HEK293T (cell line): ENCODE data around the gene RNF175.

ENCODE experiments used
- CTCF ChIA-PET: fragments of 350-600 bp; formaldehyde crosslinking; extraction: SDS; loops from one replicate; lab custom pipeline; 2021; ENCODE audit warnings: antibody characterized with exemption, inconsistent platforms; lab: Yijun Ruan, JAX
- POLR2A ChIA-PET: fragments of 350-600 bp; formaldehyde crosslinking; extraction: SDS; loops from one replicate; lab custom pipeline; 2020; ENCODE audit warnings: antibody characterized with exemption, inconsistent platforms; lab: Yijun Ruan, JAX
- DNase-seq: peaks from one replicate; pipeline ENCODE4 v3.0.0; 2012; ENCODE audit warnings: mixed read lengths; ENCODE audit errors: extremely low spot score
- ARNT ChIP-seq: fragments of 450-650 bp; IDR thresholded peaks from 2 replicates; pipeline ENCODE4 v1.6.1; 2017; ENCODE audit warnings: mild to moderate bottlenecking
- BHLHE40 ChIP-seq: fragments of 450-650 bp; IDR thresholded peaks from 2 replicates; pipeline ENCODE4 v1.6.1; 2016; ENCODE audit warnings: mild to moderate bottlenecking, moderate library complexity, borderline replicate concordance
- CTBP1 ChIP-seq: fragments of 450-650 bp; IDR thresholded peaks from 2 replicates; pipeline ENCODE4 v1.6.1; 2016; ENCODE audit warnings: borderline replicate concordance
- ELF4 ChIP-seq: fragments of 450-650 bp; IDR thresholded peaks from 2 replicates; pipeline ENCODE4 v1.6.1; 2017; ENCODE audit warnings: antibody characterized with exemption
- FOXA1 ChIP-seq: fragments of 450-650 bp; IDR thresholded peaks from 2 replicates; pipeline ENCODE4 v1.6.1; 2016; ENCODE audit warnings: mild to moderate bottlenecking
- FOXK2 ChIP-seq: fragments of 450-650 bp; IDR thresholded peaks from 2 replicates; pipeline ENCODE4 v1.6.1; 2016; ENCODE audit warnings: mild to moderate bottlenecking
- FOXM1 ChIP-seq: fragments of 450-650 bp; IDR thresholded peaks from 2 replicates; pipeline ENCODE4 v1.6.1; 2017; ENCODE audit warnings: mild to moderate bottlenecking, borderline replicate concordance
- HDGF ChIP-seq: fragments of 450-650 bp; IDR thresholded peaks from 2 replicates; pipeline ENCODE4 v1.6.1; 2017; ENCODE audit warnings: antibody characterized with exemption, borderline replicate concordance
- L3MBTL2 ChIP-seq: fragments of 450-650 bp; conservative IDR thresholded peaks from 2 replicates; pipeline ENCODE4 v1.6.1; 2016; ENCODE audit warnings: mild to moderate bottlenecking
- LEF1 ChIP-seq: fragments of 450-650 bp; IDR thresholded peaks from 2 replicates; pipeline ENCODE4 v1.6.1; 2017; ENCODE audit warnings: mild to moderate bottlenecking, borderline replicate concordance
- NFRKB ChIP-seq: fragments of 450-650 bp; IDR thresholded peaks from 2 replicates; pipeline ENCODE4 v1.6.1; 2016; ENCODE audit warnings: mild to moderate bottlenecking, moderate library complexity
- SP1 ChIP-seq: fragments of 450-650 bp; IDR thresholded peaks from 2 replicates; pipeline ENCODE4 v1.6.1; 2017
- SUZ12 ChIP-seq: fragments of 450-650 bp; IDR thresholded peaks from 2 replicates; pipeline ENCODE4 v1.6.1; 2016; ENCODE audit warnings: mild to moderate bottlenecking
- TARDBP ChIP-seq: fragments of 450-650 bp; IDR thresholded peaks from 2 replicates; pipeline ENCODE4 v1.6.1; 2016
- ZNF384 ChIP-seq: fragments of 450-650 bp; IDR thresholded peaks from 2 replicates; pipeline ENCODE4 v1.6.1; 2016
- TF ChIP-seq, protein P1 (sequence below): fragments of 450-650 bp; IDR thresholded peaks from 2 replicates; pipeline ENCODE4 v1.6.1; 2016

RNF175 gene

DNA sequence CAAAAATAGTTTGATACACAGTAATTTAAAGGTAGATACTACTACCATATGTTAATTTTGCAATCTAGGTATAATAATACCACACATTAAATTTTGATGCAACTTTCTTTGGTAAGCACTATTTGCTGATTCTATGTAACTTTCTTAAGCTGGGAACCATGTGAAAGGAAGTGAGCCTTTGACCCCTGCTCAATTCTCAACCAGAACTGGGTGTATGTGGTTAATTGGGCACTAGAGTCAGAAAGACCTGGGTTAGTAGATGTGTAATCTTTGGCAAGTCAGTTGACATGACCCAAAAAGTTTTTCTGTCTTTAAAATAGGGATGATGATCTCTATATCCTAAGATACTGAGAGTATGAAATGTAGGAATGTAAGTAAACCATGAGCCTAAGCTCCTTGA, 53.3 kb downstream of the RNF175 start:
- CTCF ChIA-PET, result no interaction called here
- POLR2A ChIA-PET, result no interaction called here
- TF ChIP-seq BHLHE40 (no peak), ELF4 (no peak), CTBP1 (no peak), FOXA1 (no peak), TARDBP (no peak), SP1 (no peak), NFRKB (no peak), L3MBTL2 (no peak), FOXK2 (no peak), ZNF384 (no peak), LEF1 (no peak), HDGF (no peak), ARNT (no peak), SUZ12 (no peak), FOXM1 (no peak)
- TF ChIP-seq, protein P1, sequence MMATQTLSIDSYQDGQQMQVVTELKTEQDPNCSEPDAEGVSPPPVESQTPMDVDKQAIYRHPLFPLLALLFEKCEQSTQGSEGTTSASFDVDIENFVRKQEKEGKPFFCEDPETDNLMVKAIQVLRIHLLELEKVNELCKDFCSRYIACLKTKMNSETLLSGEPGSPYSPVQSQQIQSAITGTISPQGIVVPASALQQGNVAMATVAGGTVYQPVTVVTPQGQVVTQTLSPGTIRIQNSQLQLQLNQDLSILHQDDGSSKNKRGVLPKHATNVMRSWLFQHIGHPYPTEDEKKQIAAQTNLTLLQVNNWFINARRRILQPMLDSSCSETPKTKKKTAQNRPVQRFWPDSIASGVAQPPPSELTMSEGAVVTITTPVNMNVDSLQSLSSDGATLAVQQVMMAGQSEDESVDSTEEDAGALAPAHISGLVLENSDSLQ, result no peak
- no peak for DNase-seq

DNA sequence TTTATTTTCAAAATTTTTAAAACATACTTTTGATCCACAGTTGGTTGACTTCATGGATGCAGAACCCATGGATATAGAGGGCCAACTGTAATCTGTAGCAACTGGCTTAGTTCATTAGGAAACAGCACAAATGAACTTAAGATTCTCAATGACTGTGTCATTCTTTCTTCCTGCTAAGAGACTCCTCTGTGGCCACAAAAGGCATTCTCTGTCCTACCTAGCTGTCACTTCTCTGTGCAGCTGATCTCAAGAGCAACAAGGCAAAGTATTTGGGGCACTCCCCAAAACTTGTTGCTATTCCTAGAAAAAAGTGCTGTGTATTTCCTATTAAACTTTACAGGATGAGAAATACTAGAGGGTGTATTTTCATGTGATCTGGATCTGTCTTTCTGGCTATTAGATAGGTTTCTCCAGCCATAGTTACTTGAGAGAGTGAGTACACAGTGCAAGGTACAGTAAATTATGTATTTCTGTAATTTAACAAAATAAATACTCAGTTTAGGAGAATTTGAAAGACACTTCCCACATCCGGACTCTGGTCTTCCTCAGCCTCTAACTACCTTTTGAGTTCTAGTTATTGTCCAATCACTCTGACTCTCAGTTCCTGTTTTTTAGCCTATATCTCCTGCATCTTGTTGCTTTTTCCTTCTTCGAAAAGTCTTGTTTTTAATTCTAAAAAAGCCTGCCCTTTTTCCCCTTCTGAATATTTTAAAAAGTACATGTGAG, 53.9 kb downstream of the RNF175 start:
- POLR2A ChIA-PET, result no interaction called here

DNA sequence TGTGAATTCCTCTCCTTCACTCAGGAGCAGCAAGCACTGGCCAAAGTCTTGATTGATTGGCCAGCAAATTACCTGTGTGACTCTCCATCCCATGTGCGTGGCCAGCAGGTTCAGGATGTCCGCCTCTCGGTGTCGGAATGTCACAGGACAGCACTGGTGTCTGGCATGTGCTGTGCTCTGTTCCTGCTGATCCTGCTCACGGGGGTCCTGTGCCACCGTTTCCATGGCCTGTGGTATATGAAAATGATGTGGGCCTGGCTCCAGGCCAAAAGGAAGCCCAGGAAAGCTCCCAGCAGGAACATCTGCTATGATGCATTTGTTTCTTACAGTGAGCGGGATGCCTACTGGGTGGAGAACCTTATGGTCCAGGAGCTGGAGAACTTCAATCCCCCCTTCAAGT, 55.3 kb downstream of the RNF175 start:
- POLR2A ChIA-PET, result no interaction called here
- DNase-seq, result no peak
- CTCF ChIA-PET, result no interaction called here

More for the DNA sequence above, 53.9 kb downstream of the RNF175 start:
- no peak for TF ChIP-seq FOXM1
- TF ChIP-seq LEF1, result no peak
- no peak for TF ChIP-seq FOXA1
- no peak for TF ChIP-seq TARDBP
- no peak for TF ChIP-seq ZNF384
- no peak for TF ChIP-seq ARNT
- no peak for TF ChIP-seq SP1
- no peak for TF ChIP-seq FOXK2
- TF ChIP-seq ELF4, result no peak
- no peak for TF ChIP-seq CTBP1
- no peak for TF ChIP-seq BHLHE40
- TF ChIP-seq L3MBTL2, result no peak
- TF ChIP-seq, protein P1, result no peak
- CTCF ChIA-PET, result no interaction called here
- no peak for DNase-seq

DNA sequence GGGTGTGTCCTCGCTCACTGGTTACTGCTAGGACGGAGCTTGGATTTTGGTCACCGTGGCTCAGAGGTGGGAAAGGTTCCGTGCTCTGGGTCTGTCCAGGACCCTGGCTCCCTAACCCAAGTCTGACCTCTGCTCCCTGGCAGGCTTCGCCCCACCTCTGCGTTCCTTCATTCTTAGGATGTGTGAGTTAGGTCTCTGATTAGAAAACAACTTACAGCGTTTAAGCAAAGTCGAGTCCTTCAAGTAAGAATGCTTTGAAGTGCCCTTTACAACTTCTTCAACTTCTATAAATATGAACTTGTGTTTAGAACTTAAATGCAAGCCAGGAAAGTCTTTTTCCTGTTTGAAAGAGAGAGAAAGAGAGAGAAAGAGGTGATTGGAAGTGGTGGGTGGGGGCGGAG, 74.9 kb downstream of the RNF175 start:
- TF ChIP-seq FOXK2, result no peak
- ChIA-PET POLR2A (no interaction called here), CTCF (no interaction called here)
- DNase-seq, result no peak

More for the DNA sequence above, 55.3 kb downstream of the RNF175 start:
- no peak for TF ChIP-seq BHLHE40
- TF ChIP-seq CTBP1, result no peak

DNA sequence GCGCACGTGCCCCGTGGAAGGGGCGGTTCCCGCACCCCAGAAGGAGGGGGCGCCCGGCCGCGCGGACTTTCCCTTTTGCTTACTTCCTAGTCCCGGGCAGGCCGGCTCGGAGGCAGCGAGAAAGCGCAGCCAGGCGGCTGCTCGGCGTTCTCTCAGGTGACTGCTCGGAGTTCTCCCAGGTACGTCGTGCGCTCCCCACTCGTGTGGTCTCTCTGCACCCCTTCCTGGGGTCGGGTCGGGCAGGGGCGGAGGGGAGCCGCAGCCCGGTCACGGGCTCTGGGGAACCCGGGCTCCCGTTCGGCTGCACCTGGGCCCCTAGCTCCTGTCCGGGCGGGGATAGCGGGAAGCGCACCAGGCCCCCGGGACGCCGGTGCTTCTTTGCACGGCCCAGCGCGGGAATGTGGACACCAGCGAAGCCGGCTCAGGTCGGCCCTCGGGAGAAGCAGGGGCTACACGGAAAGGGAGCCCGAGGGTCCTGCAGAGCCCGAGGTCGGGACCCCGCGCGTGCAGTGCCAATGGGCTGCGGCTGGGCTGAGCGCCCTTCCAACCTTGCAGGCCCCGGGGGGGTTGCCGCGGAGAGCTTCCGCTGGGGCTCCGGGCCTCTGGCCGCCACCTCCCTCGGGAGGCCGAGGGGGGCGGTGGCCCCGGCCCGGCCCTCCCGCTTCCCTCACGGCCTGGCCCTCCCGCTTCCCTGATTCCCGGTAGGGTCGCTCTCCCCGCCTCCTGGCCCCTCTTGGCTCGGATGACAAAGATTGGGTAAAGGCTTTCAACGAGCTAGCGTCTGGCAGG, 75.4 kb downstream of the RNF175 start, which contains the start of gene TLR2:
TLR2 (plus strand) TSS at position 99 of the 789 bp plus-strand sequence. CDS start 18,628 bp downstream, outside the sequence.
- ChIA-PET POLR2A (no interaction called here), CTCF (no interaction called here)
- DNase-seq, result no peak
- no peak for TF ChIP-seq ELF4
- no peak for TF ChIP-seq FOXA1
- TF ChIP-seq NFRKB, result no peak
- no peak for TF ChIP-seq TARDBP
- no peak for TF ChIP-seq LEF1
- no peak for TF ChIP-seq SP1

DNA sequence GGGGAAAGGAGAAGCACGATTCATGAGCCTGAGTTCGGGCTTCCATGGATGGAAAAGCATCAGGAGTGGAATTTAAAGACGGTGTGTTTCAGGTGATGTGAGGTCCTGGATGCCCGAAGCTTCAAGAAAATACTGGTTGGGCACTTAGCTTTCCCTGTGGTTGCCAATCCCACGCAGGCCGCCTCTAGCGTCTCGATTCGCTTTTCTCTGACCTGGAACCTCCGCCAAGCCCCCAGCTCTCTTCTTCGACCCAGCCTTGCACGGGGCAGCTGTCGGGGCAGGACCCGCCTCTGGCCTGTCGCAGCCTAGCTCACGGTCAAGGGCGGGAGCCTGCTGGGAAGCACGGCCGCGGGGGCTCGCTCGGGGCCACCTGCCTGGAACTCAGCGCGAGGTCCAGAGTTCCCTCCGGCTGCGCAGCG, 76.1 kb downstream of the RNF175 start:
- DNase-seq, result no peak
- CTCF ChIA-PET, result no interaction called here
- POLR2A ChIA-PET, result no interaction called here
- TF ChIP-seq ARNT, result no peak
- TF ChIP-seq CTBP1, result no peak
- TF ChIP-seq FOXM1, result no peak
- TF ChIP-seq TARDBP, result no peak
- TF ChIP-seq HDGF, result no peak
- TF ChIP-seq ELF4, result no peak
- TF ChIP-seq BHLHE40, result no peak
- no peak for TF ChIP-seq FOXK2
- TF ChIP-seq LEF1, result no peak
- TF ChIP-seq FOXA1, result no peak
- no peak for TF ChIP-seq L3MBTL2
- TF ChIP-seq SP1, result no peak
- TF ChIP-seq, protein P1, result no peak
- TF ChIP-seq ZNF384, result no peak
- no peak for TF ChIP-seq NFRKB
